B cell (primary cell): ENCODE data around the gene PIP4K2A. TPM values are rescaled to one million over a fixed set of nuclear protein-coding genes. Genes with fewer than 3 reads are reported as not detected.
A peak's percentile ranks its signal among the peaks of the same experiment; 100 is the strongest.

Experiments
- ATAC-seq: fragments of 200-7000 bp; cut with Tn5 transposase; one replicate; pipeline ENCODE4 v1.10.0; 2021; ENCODE audit warnings: low read depth, mild to moderate bottlenecking, moderate number of reproducible peaks, moderate library complexity
- CTCF ChIA-PET: fragments of 350-600 bp; sonication (Branson Sonifier 250); formaldehyde crosslinking; loops from one replicate; lab custom pipeline; 2021; ENCODE audit warnings: antibody characterized with exemption, inconsistent platforms; lab: Charles Lee
- POLR2A ChIA-PET: fragments of 350-600 bp; sonication (Branson Sonifier 250); formaldehyde crosslinking; loops from one replicate; lab custom pipeline; 2021; ENCODE audit warnings: antibody characterized with exemption; lab: Charles Lee
- DNase-seq: peaks from one replicate; pipeline ENCODE4 v3.0.0; 2013
- H2AFZ ChIP-seq: 2 replicates; pipeline ENCODE4 v1.6.1; 2012; ENCODE audit warnings: mild to moderate bottlenecking, low read depth, low read length; ENCODE audit not compliant: insufficient read depth, poor library complexity, severe bottlenecking
- H3K27ac ChIP-seq, 2 donors: 1 replicate in 1 of 2; 2 replicates in 1 of 2; pipeline ENCODE4 v1.5.1; 2012 to 2013; ENCODE audit warnings: low read length in 2 of 2, mild to moderate bottlenecking in 2 of 2, moderate library complexity in 1 of 2
- H3K27me3 ChIP-seq, 4 experiments: fragments of 200-600 bp in 1 of 4; sonication (generic) in 1 of 4; replicated peaks in 1 of 4; 1 replicate in 2 of 4; 2 replicates in 2 of 4; pipeline versions ENCODE4 v1.6.1 to v1.7.0; 2013 to 2016; ENCODE audit warnings: low read length in 3 of 4, mild to moderate bottlenecking in 2 of 4, mixed read lengths in 1 of 4, moderate library complexity in 1 of 4; ENCODE audit not compliant: insufficient read depth in 4 of 4, control insufficient read depth in 3 of 4; ENCODE audit errors: control extremely low read depth in 1 of 4
- H3K36me3 ChIP-seq, 2 experiments: replicated peaks in 1 of 2; 1 replicate in 1 of 2; 2 replicates in 1 of 2; pipeline versions ENCODE4 v1.6.1 to v1.7.1; 2013; ENCODE audit warnings: low read length in 1 of 2; ENCODE audit not compliant: insufficient read depth in 2 of 2, control insufficient read depth in 1 of 2; ENCODE audit errors: control extremely low read depth in 1 of 2, extremely low read depth in 1 of 2
- H3K4me1 ChIP-seq, 2 donors: fragments of 200-600 bp in 1 of 2; sonication (generic) in 1 of 2; 1 replicate in 1 of 2; 2 replicates in 1 of 2; pipeline versions ENCODE4 v1.5.1 to v1.6.1; 2013 to 2017; ENCODE audit warnings: low read length in 2 of 2; ENCODE audit not compliant: control insufficient read depth in 2 of 2, insufficient read depth in 2 of 2
- H3K4me2 ChIP-seq: replicated peaks from 2 replicates; pipeline ENCODE3; 2012; ENCODE audit warnings: mild to moderate bottlenecking, low read depth, low read length; ENCODE audit not compliant: poor library complexity, severe bottlenecking
- H3K4me3 ChIP-seq, 5 experiments: fragments of 200-600 bp in 1 of 5; sonication (generic) in 1 of 5; 1 replicate in 3 of 5; 2 replicates in 2 of 5; pipeline versions ENCODE4 v1.5.1 to v1.7.0; 2011 to 2016; ENCODE audit warnings: low read length in 4 of 5, mild to moderate bottlenecking in 4 of 5, low read depth in 2 of 5, control low read depth in 1 of 5, moderate library complexity in 1 of 5; ENCODE audit not compliant: insufficient read depth in 1 of 5; ENCODE audit errors: control extremely low read depth in 1 of 5, extremely low read depth in 1 of 5
- H3K79me2 ChIP-seq: fragments of 200-600 bp; sonication (generic); one replicate; pipeline ENCODE4 v1.6.0; 2016; ENCODE audit warnings: low read length; ENCODE audit not compliant: control insufficient read depth, insufficient read depth
- H3K9ac ChIP-seq: fragments of 200-600 bp; sonication (generic); 2 replicates; pipeline ENCODE4 v1.6.1; 2017; ENCODE audit warnings: mild to moderate bottlenecking, low read length, moderate library complexity
- H3K9me3 ChIP-seq, 3 donors: one replicate each; pipeline versions ENCODE4 v1.6.1 to v1.7.1; 2013; ENCODE audit warnings: low read length in 2 of 3; ENCODE audit not compliant: control insufficient read depth in 2 of 3, insufficient read depth in 1 of 3; ENCODE audit errors: control extremely low read depth in 1 of 3
- H4K20me1 ChIP-seq: 2 replicates; pipeline ENCODE4 v1.6.0; 2012; ENCODE audit warnings: mild to moderate bottlenecking, low read length; ENCODE audit not compliant: insufficient read depth, control insufficient read depth, poor library complexity, severe bottlenecking
- H3K27ac Mint-ChIP-seq: one replicate; pipeline ENCODE4 v1.8.0; 2021; ENCODE audit warnings: mixed read lengths
- H3K27me3 Mint-ChIP-seq: one replicate; pipeline ENCODE4 v1.8.0; 2021; ENCODE audit warnings: mixed read lengths
- H3K4me1 Mint-ChIP-seq: one replicate; pipeline ENCODE4 v1.8.0; 2021; ENCODE audit warnings: mixed read lengths
- H3K4me3 Mint-ChIP-seq: one replicate; pipeline ENCODE4 v1.8.0; 2021; ENCODE audit warnings: mixed read lengths
- H3K9me3 Mint-ChIP-seq: one replicate; pipeline ENCODE4 v1.8.0; 2022; ENCODE audit warnings: mixed read lengths; ENCODE audit not compliant: insufficient read depth
- CTCF ChIP-seq: fragments of 200-600 bp; IDR thresholded peaks from one replicate; pipeline ENCODE4 v1.8.0; 2022; ENCODE audit warnings: antibody characterized with exemption, mild to moderate bottlenecking
- EZH2 ChIP-seq: IDR thresholded peaks from 2 replicates; pipeline ENCODE4 v1.6.1; 2012; ENCODE audit warnings: borderline replicate concordance, low read depth, mild to moderate bottlenecking, moderate library complexity, low read length; ENCODE audit not compliant: insufficient read depth, poor library complexity, severe bottlenecking
- WGBS: methylation state at CpG from one replicate; pipeline ENCODE4 v1.1.5; 2013; ENCODE audit warnings: missing lambda C conversion rate; ENCODE audit not compliant: insufficient coverage; 5-methylcytosine and 5-hydroxymethylcytosine counted together
- intact Hi-C: fragments of 100-400 bp; cut with micrococcal nuclease; formaldehyde crosslinking; loops from one replicate; pipeline ENCODE4 v1.10.0; 2022
- polyA plus RNA-seq: library from polyadenylated mRNA; depleted of rRNA; stranded (reverse); fragments of >200 nt; gene quantifications from 2 replicates; pipeline ENCODE4 v1.2.3, GENCODE V29; 2012
- total RNA-seq, 2 donors: library from RNA; stranded (reverse); fragments of 120-200 nt in 1 of 2; gene quantifications; 1 replicate in 1 of 2; 2 replicates in 1 of 2; pipeline versions ENCODE4 v1.2.3 to v1.2.4, GENCODE V29; 2013 to 2022

Gene PIP4K2A
- total and polyA plus RNA-seq, 2 donors (not counting 1 experiment from before 2014, with no cell fraction given) = 21.8 to 103 TPM

GRCh38 chr10:22686347-22686746 lies 28.0 kb downstream of the PIP4K2A start:
- H3K4me1 ChIP-seq = peaks cover 42 to 44% of the 10 kb centered on the region in 2 donors
- ChIA-PET CTCF (no interaction called here), POLR2A (interaction anchor here (0.6 kb wide), 1 partner anchor 761 kb away, joined by 4 read pairs; no protein-coding TSS in a partner anchor)
- ATAC-seq = no peak
- H2AFZ ChIP-seq = no peak overlapping the region
- H3K9me3 Mint-ChIP-seq = no peaks in the 10 kb centered on the region
- peak overlapping the region; percentile 41 for H3K27ac Mint-ChIP-seq
- H3K27ac ChIP-seq = peak overlapping the region in 1 of 2 donors; percentile 82
- H3K79me2 ChIP-seq = peaks cover 99% of the 10 kb centered on the region
- no peak overlapping the region for H3K4me2 ChIP-seq
- no CpG with 5 or more reads among the region's 1 CpG for WGBS
- no peak overlapping the region for H3K4me3 ChIP-seq
- H3K4me3 Mint-ChIP-seq = no peak overlapping the region
- H3K9ac ChIP-seq = no peak overlapping the region
- no peaks in the 10 kb centered on the region for H3K27me3 ChIP-seq
- no peaks in the 10 kb centered on the region for H3K27me3 Mint-ChIP-seq
- intact Hi-C loops = no loop called here
- H3K4me1 Mint-ChIP-seq = peaks cover 79% of the 10 kb centered on the region
- no peaks in the 10 kb centered on the region for H3K9me3 ChIP-seq
- TF ChIP-seq EZH2 (no peak), CTCF (no peak)
- H4K20me1 ChIP-seq = peaks cover 48% of the 10 kb centered on the region
- no peak for DNase-seq
- peaks cover 3 to 5% of the 10 kb centered on the region in 2 experiments for H3K36me3 ChIP-seq

GRCh38 chr10:22685926-22686325 lies 28.5 kb downstream of the PIP4K2A start:
- DNase-seq (no peak), ATAC-seq (no peak)
- Mint-ChIP-seq H3K27me3 (no peaks in the 10 kb centered on the region), H3K9me3 (no peaks in the 10 kb centered on the region), H3K27ac (peak overlapping the region; percentile 41), H3K4me3 (no peak overlapping the region), H3K4me1 (peaks cover 78% of the 10 kb centered on the region)
- Histone ChIP-seq H3K27me3 (no peaks in the 10 kb centered on the region), H3K4me2 (no peak overlapping the region), H3K4me1 (peaks cover 40 to 43% of the 10 kb centered on the region in 2 donors), H3K36me3 (peaks cover 3 to 5% of the 10 kb centered on the region in 2 experiments), H3K9me3 (no peaks in the 10 kb centered on the region), H3K4me3 (no peak overlapping the region), H3K27ac (peak overlapping the region in 1 of 2 donors; percentile 82), H4K20me1 (peaks cover 46% of the 10 kb centered on the region), H3K9ac (no peak overlapping the region), H2AFZ (no peak overlapping the region), H3K79me2 (peaks cover 99% of the 10 kb centered on the region)
- WGBS = 100% methylated on average over 4 of the region's 8 CpGs
- intact Hi-C loops = loop anchor here (2.0 kb wide), 1 partner anchor 15 kb away; no protein-coding TSS in a partner anchor
- no peak for TF ChIP-seq CTCF
- TF ChIP-seq EZH2 = no peak
- CTCF ChIA-PET = no interaction called here
- POLR2A ChIA-PET = interaction anchor here (0.6 kb wide), 1 partner anchor 762 kb away, joined by 4 read pairs; no protein-coding TSS in a partner anchor
